GM12878 (cell line): ENCODE data around the gene SLC29A4. TPM values are rescaled to one million over a fixed set of nuclear protein-coding genes. Genes with fewer than 3 reads are reported as not detected.

Experiments
- ATF7 ChIP-seq: fragments of 450-650 bp; IDR thresholded peaks from 2 replicates; pipeline ENCODE4 v1.6.1; 2016; ENCODE audit warnings: low read depth, mild to moderate bottlenecking
- IRF5 ChIP-seq: fragments of 450-650 bp; IDR thresholded peaks from 2 replicates; pipeline ENCODE4 v1.6.1; 2017; ENCODE audit warnings: borderline replicate concordance
- JUND ChIP-seq: IDR thresholded peaks from 2 replicates; pipeline ENCODE4 v1.6.1; 2012; ENCODE audit warnings: low read depth, mild to moderate bottlenecking, low read length, improper control_type of control experiment, moderate library complexity
- NFYB ChIP-seq: IDR thresholded peaks from 2 replicates; pipeline ENCODE4 v1.6.1; 2011; ENCODE audit warnings: low read depth, mild to moderate bottlenecking, low read length, improper control_type of control experiment, moderate library complexity; ENCODE audit not compliant: insufficient read depth
- NR2C1 ChIP-seq: fragments of 450-650 bp; IDR thresholded peaks from 2 replicates; pipeline ENCODE4 v1.6.1; 2017; ENCODE audit warnings: antibody characterized with exemption, mild to moderate bottlenecking, moderate library complexity
- PAX5 ChIP-seq: IDR thresholded peaks from 2 replicates; pipeline ENCODE4 v1.6.1; 2011; ENCODE audit warnings: low read depth, low read length, borderline replicate concordance
- RELB ChIP-seq: fragments of 450-650 bp; IDR thresholded peaks from 2 replicates; pipeline ENCODE4 v1.6.1; 2017; ENCODE audit warnings: low read depth, mild to moderate bottlenecking, moderate library complexity
- RUNX3 ChIP-seq: IDR thresholded peaks from 2 replicates; pipeline ENCODE4 v1.6.1; 2012; ENCODE audit warnings: low read length, inconsistent platforms
- SREBF2 ChIP-seq: IDR thresholded peaks from 2 replicates; pipeline ENCODE4 v1.6.1; 2012; ENCODE audit warnings: mild to moderate bottlenecking, low read length
- SUPT20H ChIP-seq: IDR thresholded peaks from 2 replicates; pipeline ENCODE4 v1.6.1; 2011; ENCODE audit warnings: low read depth, mild to moderate bottlenecking, low read length, moderate library complexity, borderline replicate concordance; ENCODE audit not compliant: control insufficient read depth
- TCF12 ChIP-seq: IDR thresholded peaks from 2 replicates; pipeline ENCODE4 v1.6.1; 2011; ENCODE audit warnings: low read depth, mild to moderate bottlenecking, low read length
- TCF3 ChIP-seq: IDR thresholded peaks from 2 replicates; pipeline ENCODE4 v1.6.1; 2012; ENCODE audit warnings: low read depth, mild to moderate bottlenecking, low read length, borderline replicate concordance; ENCODE audit not compliant: insufficient read depth
- ZBTB4 ChIP-seq: fragments of 450-650 bp; formaldehyde crosslinking; IDR thresholded peaks from 2 replicates; pipeline ENCODE4 v1.4.0; 2022; ENCODE audit warnings: mild to moderate bottlenecking, moderate library complexity
- polyA plus RNA-seq, 11 experiments: library from polyadenylated mRNA; depleted of rRNA in 4 of 11; unstranded in 6 of 11; stranded (reverse) in 5 of 11; fragments of >200 nt; fragmentation: Nextera tagmentation in 4 of 11; fragmentation: Illumina TruSeq in 1 of 11; extraction: Ambion mirVana in 4 of 11; extraction: Trizol in 1 of 11; gene quantifications; 1 replicate in 1 of 11; 2 replicates in 10 of 11; pipeline versions ENCODE4 v1.2.1 to v1.2.3, GENCODE V29; 2011 to 2016; ENCODE audit warnings: inconsistent platforms in 2 of 11, missing spikeins in 2 of 11, low read depth in 1 of 11
- total RNA-seq, 4 experiments: library from RNA; depleted of rRNA in 3 of 4; stranded (reverse); fragments of >200 nt in 3 of 4; fragmentation: Illumina TruSeq in 1 of 4; extraction: Trizol in 1 of 4; gene quantifications; 2 replicates each; pipeline versions ENCODE4 v1.2.1 to v1.2.3, GENCODE V29; 2013 to 2021

Gene SLC29A4
- total and polyA plus RNA-seq, 10 of the 15 experiments (the other 5 are each of a cell fraction or from before 2014, with no cell fraction given) = 0.11 to 0.72 (median 0.23) TPM; not detected in 3

GRCh38 chr7:5333121-5334045 lies 50.6 kb downstream of the SLC29A4 start (continued):
- no peak for TF ChIP-seq ZBTB4 (CRISPR knock-in tag)
- no peak for TF ChIP-seq ATF7
- no peak for TF ChIP-seq SREBF2
- TF ChIP-seq NFYB = no peak
- TF ChIP-seq PAX5 = no peak
- TF ChIP-seq NR2C1 = no peak
- TF ChIP-seq TCF3 = 0 out of 2 replicates have a peak, but pooled peaks have one; percentile 46
- no peak for TF ChIP-seq IRF5
- peak; percentile 50; the same call in 1 of the 2 replicates for TF ChIP-seq TCF12
- TF ChIP-seq RELB = no peak
- no peak for TF ChIP-seq JUND
- TF ChIP-seq SUPT20H = no peak
- TF ChIP-seq RUNX3 = peak; percentile 23; the same call in 1 of the 2 replicates
